ENCODE results near the gene PPP6R1.

The PPP6R1 gene

DNA sequence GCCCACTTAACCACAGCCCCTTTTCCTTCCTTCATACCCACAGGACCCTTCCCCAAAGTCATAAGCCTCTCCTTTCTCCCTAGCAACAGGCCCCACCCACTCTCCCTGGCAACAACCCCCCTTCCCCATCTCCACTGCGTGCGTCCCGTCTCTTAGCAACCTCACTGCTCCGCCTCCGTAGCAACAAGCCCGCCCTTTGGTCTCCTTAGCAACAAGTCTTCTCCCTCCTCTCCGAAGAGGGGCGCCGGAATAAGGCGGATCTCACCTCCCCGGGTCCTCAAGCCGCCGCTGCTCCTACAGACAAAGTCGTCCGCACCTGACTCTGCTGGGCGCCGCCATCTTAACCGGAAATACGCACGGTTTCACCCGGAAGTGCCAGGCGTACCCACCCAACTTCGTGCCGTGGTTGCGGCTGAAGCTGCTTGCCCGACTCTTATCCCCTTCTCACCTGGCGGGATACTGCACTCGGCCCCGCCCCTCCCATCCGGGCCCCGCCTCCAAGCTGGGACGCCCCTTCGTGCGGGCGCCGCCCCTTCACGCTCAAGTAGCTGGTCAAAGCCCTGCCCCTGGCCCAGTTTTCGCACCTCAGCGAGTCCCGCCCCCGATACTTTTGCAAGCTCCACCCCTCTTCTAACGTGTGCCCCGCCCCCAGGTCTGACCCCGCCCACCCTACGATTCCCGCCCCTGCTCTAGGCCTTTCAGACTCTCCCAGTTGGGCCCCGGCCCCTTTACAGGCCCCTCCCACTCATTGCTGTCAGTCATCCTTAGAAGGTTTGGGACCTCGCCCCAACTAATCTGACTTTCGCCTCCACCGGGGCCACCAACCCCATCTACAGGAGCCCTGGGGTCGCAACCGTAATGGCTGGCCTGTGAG, 21.2 kb upstream of the PPP6R1 start, which contains the start of gene HSPBP1:
HSPBP1 (minus strand) TSS at position 341 of the 874 bp plus-strand sequence. CDS start 502 bp downstream, outside the sequence.
- peak; percentile 93 for DNase-seq

DNA sequence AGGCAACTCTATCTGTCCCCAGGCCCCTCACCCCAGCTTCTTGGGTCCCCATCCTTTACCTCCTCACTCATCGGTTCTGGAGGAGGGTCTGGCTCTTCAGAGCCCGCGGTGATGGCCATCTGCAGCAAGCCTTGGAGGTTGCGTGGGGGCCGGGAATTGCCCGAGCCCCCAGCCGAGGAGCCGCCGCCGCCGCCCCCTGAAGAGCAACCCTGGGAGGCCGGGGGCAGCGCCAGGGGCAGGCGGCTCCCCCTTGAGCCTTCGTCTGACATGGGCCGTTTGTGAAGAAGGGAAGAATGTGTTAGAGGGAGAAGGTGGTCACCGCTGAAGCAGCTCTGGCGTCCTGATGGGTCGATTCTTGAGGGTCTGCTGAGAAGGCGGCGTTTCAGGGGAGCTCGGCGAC, 20.5 kb upstream of the PPP6R1 start:
- DNase-seq, result no peak

DNA sequence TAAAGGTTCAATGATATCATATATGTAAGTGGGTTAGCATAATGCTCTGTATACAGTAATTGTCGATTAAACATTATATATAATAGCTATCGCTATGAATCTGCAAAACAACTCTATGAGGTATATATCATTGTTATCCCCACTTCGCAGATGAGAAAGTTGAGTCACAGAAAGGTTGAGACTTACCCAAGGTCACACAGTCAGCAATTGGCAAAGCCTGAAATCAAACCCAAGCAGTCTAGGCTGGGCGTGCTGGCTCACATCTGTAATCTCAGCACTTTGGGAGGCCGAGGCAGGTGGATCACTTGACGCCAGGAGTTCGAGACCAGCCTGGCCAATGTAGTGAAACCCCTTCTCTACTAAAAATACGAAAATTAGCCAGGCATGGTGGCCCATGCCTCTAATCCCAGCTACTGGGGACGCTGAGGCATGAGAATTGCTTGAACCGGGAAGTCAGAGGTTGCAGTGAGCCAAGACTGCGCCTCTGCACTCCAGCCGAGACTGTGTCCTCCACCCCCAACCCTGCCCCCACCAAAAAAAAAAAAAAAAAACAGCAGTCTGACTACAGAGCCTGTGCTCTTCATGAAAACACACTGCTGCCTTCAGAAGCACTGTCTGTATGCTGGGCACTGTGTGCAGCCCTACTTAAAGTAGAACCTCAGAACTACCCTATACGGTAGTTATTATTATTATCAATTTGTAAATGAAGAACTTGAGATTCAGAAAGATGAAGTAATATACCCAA, 19.7 kb upstream of the PPP6R1 start:
- no peak for DNase-seq

DNA sequence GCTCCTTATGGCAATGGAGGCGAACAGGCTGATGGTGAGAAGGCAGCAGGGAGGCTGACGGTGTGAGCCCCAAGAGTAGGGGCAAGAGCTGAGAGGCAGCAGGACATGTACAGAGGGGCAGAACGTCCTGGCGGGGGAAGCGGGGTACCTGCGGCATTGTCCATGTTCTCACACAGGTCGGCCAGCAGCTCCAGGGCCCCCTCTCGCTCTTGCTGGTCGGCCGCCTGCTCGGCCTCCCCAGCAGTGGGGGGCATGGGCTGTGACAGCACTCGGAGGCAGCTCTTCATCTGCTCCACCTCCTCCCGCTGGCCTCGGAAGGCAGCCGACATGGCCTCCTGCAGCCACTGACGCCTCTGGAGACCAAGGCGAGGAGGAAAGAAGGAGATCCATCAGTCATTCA, 18.7 kb upstream of the PPP6R1 start:
- DNase-seq, result no peak

DNA sequence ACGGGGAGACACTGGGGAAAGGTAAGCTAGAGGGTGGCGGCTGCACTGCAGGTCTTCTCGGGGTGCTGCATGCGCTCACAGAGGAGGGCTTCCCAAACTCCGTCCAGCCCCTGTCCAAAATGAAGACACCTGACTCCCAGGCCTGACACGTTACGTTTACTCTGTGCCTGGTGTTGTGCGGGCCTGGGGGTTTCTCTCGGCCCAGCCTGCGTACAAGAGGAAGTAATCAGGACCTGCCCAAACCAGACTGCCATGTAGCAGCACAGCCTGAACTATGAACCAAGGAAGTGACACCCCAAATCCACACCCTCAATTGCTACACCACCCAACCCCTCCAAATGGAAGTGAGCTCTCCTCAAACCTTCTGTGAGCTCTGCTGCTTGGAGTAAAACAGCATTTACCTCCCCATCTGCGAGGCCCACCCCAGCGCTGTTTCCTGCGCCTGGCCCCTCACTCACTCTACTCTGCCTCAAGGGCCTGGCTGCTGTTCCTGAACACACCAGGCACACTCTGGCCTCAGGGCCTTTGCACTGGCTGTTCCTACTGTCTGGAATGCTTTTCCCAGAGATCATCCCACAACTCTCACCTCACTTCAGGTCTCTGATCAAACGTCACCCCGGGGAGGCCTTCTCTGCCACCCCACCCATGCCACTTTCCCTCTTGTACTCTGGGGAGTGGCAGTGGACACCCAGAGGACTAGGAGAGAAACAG, 18.1 kb upstream of the PPP6R1 start:
- no peak for DNase-seq

DNA sequence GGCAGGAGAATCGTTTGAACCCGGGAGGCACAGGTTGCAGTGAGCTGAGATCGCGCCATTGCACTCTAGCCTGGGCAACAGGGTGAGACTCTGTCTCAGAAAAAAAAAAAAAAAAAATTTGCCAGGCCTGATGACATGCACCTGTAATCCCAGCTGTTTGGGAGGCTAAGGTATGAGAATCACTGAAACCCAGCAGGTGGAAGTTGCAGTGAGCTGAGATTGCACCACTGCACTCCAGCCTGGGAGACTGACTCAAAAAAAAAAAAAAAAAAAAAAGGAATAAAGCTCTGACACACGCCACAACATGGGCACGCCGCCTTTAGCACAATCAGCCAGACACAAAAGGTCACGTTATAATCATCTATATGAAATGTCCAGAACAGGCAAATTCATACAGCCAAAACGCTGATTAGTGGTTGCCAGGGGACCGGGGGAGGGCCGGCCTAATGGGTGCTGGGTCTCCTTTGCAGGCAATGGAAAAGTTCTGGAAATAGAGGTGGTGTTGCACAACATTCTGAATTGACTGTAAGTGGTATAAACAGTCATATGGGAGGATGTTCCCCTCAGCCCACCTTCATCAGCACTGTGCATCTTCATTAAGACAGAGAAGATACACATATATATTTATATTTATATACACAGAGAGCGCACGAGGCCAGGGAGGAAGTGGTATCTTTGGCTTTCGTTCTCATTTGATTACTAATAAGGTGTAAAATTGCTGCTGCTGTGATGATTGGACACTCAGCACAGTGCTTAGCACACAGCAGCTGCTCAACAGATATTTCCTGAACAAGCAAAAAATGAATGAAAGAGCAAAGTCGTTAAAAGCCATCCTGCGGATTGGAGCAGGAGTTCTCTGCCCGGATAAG, 17.3 kb upstream of the PPP6R1 start:
- DNase-seq, result no peak

DNA sequence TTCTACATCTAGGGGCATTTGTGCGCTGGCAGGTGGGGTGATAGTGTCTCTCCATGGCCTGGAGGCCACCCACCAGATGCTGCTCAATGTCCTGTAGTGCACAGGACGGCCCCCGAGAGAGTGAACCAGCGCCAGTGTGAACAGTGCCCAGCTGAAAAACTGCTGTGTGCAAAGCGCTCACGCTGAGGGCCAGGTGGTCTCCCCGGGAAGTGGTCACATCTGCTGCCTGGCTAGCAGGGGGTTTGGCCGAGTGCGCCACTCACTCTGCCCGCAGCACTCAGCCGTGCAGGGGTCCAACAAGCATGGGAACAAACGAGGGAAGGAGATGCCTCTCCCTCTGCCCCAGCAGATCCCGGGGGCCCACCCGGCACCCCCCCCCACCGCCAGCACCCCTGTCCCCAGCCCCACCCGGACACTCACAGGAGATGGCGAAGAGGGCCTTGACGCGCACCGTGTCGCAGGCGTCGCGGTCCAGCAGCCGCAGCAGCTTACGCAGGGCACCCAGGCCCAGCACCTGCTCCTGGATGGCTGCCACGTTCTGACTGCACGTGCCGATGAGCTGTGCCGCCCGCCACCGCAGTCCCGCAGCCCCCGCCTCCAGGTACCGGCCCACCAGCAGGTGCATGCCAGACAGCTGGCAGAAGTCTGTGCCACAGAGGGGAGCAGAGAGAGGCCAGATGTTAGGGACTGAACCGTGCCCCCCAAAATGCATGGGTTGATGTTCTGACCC, 15.3 kb upstream of the PPP6R1 start:
- DNase-seq, result no peak

DNA sequence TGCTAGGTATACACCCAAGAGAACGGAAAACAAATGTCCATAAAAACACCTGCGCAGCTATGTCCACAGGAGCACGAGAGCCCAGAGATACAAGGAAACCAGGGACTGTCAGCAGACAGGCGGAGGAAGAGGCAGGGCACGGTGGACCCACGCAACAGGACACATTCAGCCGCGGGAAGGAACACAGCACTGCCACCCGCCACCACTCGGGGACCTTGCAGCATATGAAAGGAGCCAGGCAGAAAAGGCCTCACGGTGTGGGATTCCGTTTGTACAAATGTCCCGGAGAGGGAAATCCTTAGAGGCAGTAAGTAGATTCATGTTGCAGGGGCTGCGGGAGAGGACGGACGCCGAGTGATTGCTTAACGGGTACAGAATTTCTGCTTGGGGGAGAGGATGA, 13.3 kb upstream of the PPP6R1 start:
- no peak for DNase-seq

DNA sequence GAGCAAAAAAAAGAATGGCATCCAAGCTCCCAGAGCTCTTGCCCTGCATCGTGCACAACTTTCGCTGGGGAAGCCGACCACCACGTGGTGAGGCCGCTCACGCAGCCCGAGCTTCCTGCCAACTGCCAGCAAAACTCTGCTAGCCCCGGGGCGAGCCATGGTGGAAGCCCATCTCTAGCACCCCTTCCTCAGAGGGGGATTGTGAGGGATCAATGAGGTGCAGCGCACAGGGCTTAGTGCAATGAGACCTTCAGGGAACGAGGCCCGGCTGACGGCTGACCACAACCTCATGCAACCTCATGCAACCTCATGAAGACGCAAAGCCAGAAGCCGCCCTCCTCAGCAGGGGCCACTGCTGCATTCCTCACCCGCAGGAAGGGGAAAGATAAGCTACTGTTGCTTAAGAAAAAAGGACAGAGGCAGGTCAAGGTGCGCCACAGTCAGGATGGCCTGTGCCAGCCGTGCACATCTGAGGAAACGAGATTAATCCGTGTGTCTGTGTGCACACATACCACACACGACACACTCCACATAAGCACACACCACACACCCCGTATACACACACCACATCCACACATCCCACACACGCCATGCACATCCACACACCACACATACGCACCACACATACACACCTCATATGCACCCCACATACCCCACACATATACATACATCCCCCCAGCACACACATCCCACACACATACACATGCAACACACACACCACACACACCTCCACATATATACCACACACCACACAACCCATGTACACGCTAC, 11.5 kb upstream of the PPP6R1 start:
- DNase-seq, result no peak

DNA sequence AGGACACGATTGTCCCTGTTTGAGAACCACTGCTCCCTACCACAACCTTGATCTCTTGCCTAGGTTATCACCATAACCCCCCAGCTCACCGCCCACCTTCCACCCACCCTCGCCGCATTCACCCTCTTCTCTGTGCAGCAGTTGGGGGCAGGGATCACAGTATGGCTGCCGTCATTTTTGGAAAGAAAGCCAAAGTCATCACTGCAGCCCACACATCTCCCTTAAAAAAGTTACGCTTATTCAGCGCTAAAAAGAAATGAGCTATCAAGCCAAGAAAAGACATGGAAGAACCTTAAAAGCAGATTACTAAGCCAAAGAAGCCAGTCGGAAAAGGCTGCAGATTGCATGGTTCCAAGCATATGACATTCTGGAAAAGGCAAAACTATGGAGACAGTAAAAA, 10.5 kb upstream of the PPP6R1 start:
- no peak for DNase-seq

DNA sequence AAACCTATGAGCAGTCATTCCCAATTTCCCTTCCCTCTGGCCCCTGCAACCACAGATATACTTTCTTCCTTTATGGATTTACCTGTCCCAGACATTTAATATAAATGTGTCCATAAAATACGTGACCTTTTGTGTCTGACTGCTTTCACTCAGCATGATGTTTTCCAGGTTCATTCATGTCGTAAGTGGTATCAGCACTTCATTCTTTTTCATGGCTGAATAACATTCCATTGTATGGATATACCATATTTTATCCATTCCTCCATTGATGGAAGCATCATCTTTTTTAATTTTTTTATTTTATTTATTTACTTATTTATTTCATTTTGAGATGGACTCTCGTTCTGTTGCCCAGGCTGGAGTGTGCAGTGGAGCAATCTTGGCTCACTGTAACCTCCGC, 8.0 kb upstream of the PPP6R1 start:
- no peak for DNase-seq

DNA sequence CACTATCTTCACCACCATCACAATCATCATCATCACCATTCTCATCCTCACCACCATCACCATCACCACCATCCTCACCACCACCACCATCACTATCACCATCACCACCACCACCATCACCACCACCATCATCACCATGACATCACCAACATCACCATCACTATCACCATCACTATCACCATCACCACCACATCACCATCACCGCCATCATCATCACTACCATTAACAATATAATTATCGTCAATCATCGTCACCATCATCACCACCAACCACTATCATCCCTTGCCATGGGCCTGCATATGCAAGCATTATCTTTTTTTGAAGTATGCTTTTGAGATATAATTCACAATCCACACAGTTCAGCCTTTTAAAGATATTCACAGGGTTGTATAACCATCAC, 7.6 kb upstream of the PPP6R1 start:
- no peak for DNase-seq

DNA sequence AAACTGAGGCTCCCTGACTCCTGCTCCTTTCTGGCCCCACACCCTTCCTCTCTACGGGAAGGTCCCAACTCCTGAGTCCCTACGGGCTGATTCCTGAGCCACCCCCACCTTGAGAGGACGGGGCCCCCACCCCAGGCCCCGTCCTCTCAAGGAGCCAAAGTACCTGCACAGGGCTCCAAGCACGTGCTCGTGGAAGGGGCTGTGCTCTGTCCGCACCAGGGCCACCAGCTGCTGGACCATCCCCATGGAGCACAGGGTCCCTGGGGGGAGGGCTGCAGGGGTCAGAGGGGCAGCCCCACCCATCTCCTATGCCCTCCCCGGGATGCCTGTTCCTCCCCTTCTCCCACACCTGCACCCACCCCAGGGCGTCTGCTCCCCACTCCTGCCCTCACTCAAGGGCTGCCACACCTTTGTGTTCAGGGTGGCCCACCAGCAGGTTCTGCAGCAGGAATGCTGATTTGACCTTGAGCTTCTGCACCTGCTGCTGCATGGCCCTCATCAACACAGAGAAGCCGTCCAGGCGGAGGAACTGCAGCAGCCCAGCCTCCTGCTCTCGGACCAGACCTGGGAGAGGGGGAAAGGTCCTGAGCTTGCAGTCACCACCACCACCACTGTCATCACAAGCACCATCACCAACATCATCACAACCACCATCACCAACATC, 7.0 kb upstream of the PPP6R1 start:
- no peak for DNase-seq

DNA sequence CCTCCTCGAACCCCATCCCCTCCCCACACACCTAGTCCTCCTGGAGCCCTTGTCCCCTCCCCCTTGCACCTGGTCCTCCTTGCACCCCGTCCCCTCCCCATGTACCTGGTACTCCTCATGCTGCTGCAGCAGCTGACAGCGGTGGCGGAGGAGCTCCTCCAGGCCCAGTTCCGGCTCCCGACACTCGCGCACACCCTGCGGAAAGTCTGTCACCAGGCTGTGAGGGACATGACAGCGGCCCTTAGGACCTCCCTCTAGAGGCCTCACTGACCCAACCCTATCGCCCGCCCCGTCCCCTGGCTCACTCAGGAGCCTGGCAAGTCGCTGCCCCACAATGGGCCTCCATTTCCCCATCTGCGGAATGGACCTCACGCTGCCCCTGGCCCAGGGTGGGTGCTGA, 6.4 kb upstream of the PPP6R1 start:
- no peak for DNase-seq

DNA sequence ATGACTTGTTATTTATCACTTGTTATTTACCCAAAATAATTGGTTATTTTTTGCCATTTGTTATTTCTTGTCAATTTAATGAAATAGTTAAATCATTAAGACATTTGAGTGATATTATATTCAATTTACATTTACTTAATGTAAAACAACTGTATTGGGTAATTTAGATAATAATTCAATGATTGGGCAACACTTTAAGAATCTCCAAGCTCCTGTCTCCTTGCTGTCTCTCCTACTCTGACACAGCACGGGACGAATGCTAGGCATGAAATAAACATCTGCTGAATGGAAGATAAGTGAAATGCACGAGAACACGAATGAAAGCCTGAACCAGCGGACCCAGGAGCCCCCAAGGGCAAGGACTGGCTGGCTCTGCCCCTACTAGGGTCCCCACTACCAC, 5.7 kb upstream of the PPP6R1 start:
- DNase-seq, result no peak

DNA sequence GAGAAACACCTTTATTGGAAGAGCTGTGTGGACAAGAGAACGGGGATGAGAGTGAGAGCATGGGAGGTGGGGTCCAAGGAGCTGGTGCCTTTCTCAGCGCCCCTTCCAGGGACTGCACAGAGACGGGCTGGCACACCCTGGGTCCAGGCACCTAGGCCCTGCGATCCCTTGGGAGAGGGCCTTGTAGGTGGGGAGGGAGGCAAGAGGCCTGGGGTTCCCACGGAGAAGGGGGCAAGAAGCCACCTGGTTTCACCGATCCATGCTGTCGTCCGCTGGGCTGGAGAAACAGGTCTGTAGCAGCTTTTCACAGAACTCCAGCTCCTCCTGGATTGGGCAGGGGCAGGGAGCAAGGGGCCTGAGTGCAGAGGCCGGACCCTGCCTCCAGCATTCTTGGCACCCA, 3.5 kb upstream of the PPP6R1 start:
- DNase-seq, result no peak

DNA sequence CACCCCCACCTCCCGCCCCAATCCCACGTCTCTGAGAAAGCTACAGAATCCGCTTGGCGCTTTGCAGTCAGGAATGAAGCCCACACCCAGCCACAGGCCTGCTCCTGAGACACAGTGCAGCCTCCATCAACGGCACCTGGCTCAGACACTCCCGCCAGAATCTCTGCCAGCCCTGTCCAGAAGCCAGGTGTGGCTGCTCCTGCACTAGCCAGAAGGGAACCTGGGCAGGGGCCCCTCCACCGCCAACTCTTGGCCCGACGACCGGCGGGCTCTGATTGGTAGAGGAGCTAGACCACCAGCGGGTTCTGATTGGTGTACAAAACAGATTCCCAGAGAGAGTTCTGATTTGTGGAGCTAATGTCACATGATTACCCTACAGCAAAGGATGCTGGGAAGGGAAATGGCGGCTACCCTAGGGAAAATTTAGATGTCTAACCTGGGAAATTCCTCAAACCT, 2.9 kb upstream of the PPP6R1 start:
- DNase-seq, result no peak

DNA sequence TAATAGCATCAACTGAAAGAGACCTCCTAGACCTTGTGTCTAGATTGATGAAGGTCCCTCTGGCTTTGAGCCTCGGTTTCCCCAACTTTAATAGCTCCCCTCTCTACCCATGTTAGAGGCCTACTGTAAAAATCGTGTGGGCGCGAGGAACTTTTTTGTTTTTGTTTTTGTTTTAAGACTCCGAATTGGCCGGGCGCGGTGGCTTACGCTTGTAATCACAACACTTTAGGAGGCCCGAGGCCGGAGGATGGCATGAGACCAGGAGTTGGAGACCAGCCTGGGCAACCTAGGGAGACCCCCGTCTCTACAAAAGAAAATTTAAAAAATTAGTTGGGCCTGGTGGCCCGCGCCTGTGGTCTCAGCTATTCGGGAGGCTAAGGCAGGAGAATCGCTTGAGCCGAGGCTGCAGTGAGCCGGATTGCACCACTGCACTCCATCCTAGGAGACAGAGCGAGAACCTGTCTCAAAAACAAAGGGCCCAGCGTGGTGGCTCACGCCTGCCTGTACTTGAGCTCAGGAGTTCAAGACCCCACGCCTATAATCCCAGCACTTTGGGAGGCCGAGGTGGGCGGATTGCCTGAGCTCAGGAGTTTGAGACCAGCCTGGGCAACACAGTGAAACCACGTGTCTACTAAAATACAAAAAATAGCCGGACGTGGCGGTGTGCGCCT, 858 bp upstream of the PPP6R1 start:
- no peak for DNase-seq

DNA sequence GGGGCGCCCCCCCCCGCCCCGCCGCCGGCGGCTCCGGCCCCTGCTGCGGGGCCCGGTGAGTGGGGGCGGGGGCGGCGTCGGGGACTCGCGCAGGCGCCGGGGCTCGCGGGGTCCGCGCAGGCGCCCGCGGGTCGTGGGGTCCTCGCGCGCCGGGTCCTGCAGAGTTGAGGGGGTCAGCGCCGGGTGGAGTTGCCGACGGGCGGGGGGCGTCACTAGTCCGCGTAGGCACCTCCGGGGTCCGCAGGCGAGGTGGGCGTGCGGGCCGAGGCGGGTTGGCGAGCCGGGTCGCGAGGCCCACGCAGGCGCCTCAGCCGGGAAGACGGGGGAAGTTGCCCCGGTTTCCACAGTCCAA, 365 bp downstream of the PPP6R1 start:
- peak; percentile 60 for DNase-seq
